Embryonic facial prominence (tissue), 1 donor: Measurements from ENCODE around the gene MORN1.

ENCODE experiments used
- DNase-seq: peaks from one replicate; pipeline ENCODE4 v3.0.0-alpha.2; 2016; ENCODE audit errors: extremely low spot score

MORN1 gene

GRCh38 chr1:2275796-2276536 lies 115.4 kb downstream of the MORN1 start:
- no peak for DNase-seq

GRCh38 chr1:2274929-2275475 lies 116.4 kb downstream of the MORN1 start:
- DNase-seq = no peak

GRCh38 chr1:2274231-2274928 lies 117.0 kb downstream of the MORN1 start:
- DNase-seq = no peak

- no peak for DNase-seq
Observed at GRCh38 chr1:2273401-2274090, 117.8 kb downstream of the MORN1 start.

GRCh38 chr1:2272686-2273400 lies 118.5 kb downstream of the MORN1 start:
- DNase-seq = no peak

GRCh38 chr1:2271841-2272655 lies 119.3 kb downstream of the MORN1 start:
- no peak for DNase-seq
